SK-N-SH (cell line): Measurements from ENCODE around the gene MCTP1. TPM values are rescaled to one million over a fixed set of nuclear protein-coding genes. Genes with fewer than 3 reads are reported as not detected.
"Not testable (repeated sequence)": the region's sequence is repeated elsewhere in the genome, so short reads cannot be mapped to it uniquely, and the experiment has no call there.

ENCODE experiments used
- CTCF ChIA-PET: fragments of 300-600, 350-600 bp; formaldehyde crosslinking; extraction: SDS; loops from one replicate; lab custom pipeline; 2021; lab: Yijun Ruan, JAX
- POLR2A ChIA-PET: fragments of 350-600 bp; sonication (Branson Sonifier 250); formaldehyde crosslinking; extraction: SDS; loops from one replicate; lab custom pipeline; 2020; ENCODE audit warnings: antibody characterized with exemption, inconsistent platforms; lab: Yijun Ruan, JAX
- DNase-seq: peaks from one replicate; pipeline ENCODE4 v3.0.0; 2012
- H2AFZ ChIP-seq: fragments of 200-600 bp; sonication (generic); 2 replicates; pipeline ENCODE4 v1.8.1; 2016; ENCODE audit warnings: antibody characterized with exemption, mild to moderate bottlenecking, low read depth
- H3F3A ChIP-seq: fragments of 200-600 bp; sonication (generic); replicated peaks from 2 replicates; pipeline ENCODE3; 2016; ENCODE audit warnings: antibody characterized with exemption, mild to moderate bottlenecking; ENCODE audit not compliant: insufficient read depth
- H3K27ac ChIP-seq, 2 experiments: fragments of 200-500 bp in 1 of 2; fragments of 200-600 bp in 1 of 2; sonication (Bioruptor generic) in 1 of 2; sonication (generic), shearing (Covaris generic) in 1 of 2; 2 replicates each; pipeline versions ENCODE4 v1.5.1 to v1.6.1; 2014 to 2016; ENCODE audit warnings: low read depth in 2 of 2, inconsistent platforms in 1 of 2, low read length in 1 of 2, mild to moderate bottlenecking in 1 of 2, mixed read lengths in 1 of 2
- H3K27me3 ChIP-seq: fragments of 200-600 bp; sonication (generic), shearing (Covaris generic); 2 replicates; pipeline ENCODE4 v1.6.1; 2016; ENCODE audit warnings: mixed run types; ENCODE audit not compliant: insufficient read depth
- H3K36me3 ChIP-seq, 2 experiments: fragments of 200-500 bp in 1 of 2; fragments of 200-600 bp in 1 of 2; sonication (Bioruptor generic) in 1 of 2; sonication (generic) in 1 of 2; replicated peaks in 1 of 2; 2 replicates each; pipeline versions ENCODE3 to v1.5.1; 2014 to 2016; ENCODE audit warnings: low read length in 1 of 2, mild to moderate bottlenecking in 1 of 2; ENCODE audit not compliant: insufficient read depth in 2 of 2, control insufficient read depth in 1 of 2
- H3K4me1 ChIP-seq, 2 experiments: fragments of 200-500 bp in 1 of 2; fragments of 200-600 bp in 1 of 2; sonication (Bioruptor generic) in 1 of 2; sonication (generic), shearing (Covaris generic) in 1 of 2; 2 replicates each; pipeline versions ENCODE4 v1.5.1 to v1.6.1; 2014 to 2016; ENCODE audit warnings: low read depth in 1 of 2, low read length in 1 of 2, mixed run types in 1 of 2; ENCODE audit not compliant: insufficient read depth in 2 of 2, control insufficient read depth in 1 of 2
- H3K4me2 ChIP-seq: fragments of 200-600 bp; sonication (generic), shearing (Covaris generic); 2 replicates; pipeline ENCODE4 v1.6.1; 2017; ENCODE audit warnings: mixed run types
- H3K4me3 ChIP-seq, 2 experiments: fragments of 200-500 bp in 1 of 2; fragments of 200-600 bp in 1 of 2; sonication (Bioruptor generic) in 1 of 2; sonication (generic), shearing (Covaris generic) in 1 of 2; 2 replicates each; pipeline versions ENCODE4 v1.5.1 to v1.8.1; 2014 to 2016; ENCODE audit warnings: low read depth in 2 of 2, inconsistent platforms in 1 of 2, low read length in 1 of 2, mild to moderate bottlenecking in 1 of 2, mixed read lengths in 1 of 2, moderate library complexity in 1 of 2
- H3K79me2 ChIP-seq: fragments of 200-600 bp; sonication (generic); 2 replicates; pipeline ENCODE4 v1.8.1; 2017; ENCODE audit warnings: mild to moderate bottlenecking; ENCODE audit not compliant: insufficient read depth
- H3K9ac ChIP-seq: fragments of 200-600 bp; sonication (generic); 2 replicates; pipeline ENCODE4 v1.6.1; 2017; ENCODE audit warnings: mixed run types
- H3K9me2 ChIP-seq: fragments of 200-600 bp; sonication (generic); 2 replicates; pipeline ENCODE4 v1.6.1; 2017; ENCODE audit warnings: mixed run types
- H3K9me3 ChIP-seq: fragments of 200-600 bp; sonication (generic); 2 replicates; pipeline ENCODE4 v1.6.1; 2017; ENCODE audit warnings: mixed run types, mild to moderate bottlenecking, moderate library complexity
- H4K20me1 ChIP-seq: fragments of 200-600 bp; sonication (generic); 2 replicates; pipeline ENCODE4 v1.6.1; 2017; ENCODE audit warnings: mild to moderate bottlenecking, mixed run types; ENCODE audit not compliant: insufficient read depth
- ELF1 ChIP-seq: IDR thresholded peaks from 2 replicates; pipeline ENCODE4 v1.4.0; 2012
- FOXJ3 ChIP-seq: sonication (generic); formaldehyde crosslinking; IDR thresholded peaks from 2 replicates; pipeline ENCODE4 v1.5.1; 2020; ENCODE audit warnings: mild to moderate bottlenecking, missing genetic modification reagents
- GABPA ChIP-seq: IDR thresholded peaks from 2 replicates; pipeline ENCODE4 v1.4.0; 2012; ENCODE audit warnings: low read depth, mild to moderate bottlenecking
- GATA2 ChIP-seq: sonication (generic); formaldehyde crosslinking; IDR thresholded peaks from 2 replicates; pipeline ENCODE4 v1.5.0; 2020; ENCODE audit warnings: mild to moderate bottlenecking, missing genetic modification reagents
- JUND ChIP-seq: IDR thresholded peaks from 2 replicates; pipeline ENCODE4 v1.4.0; 2012
- MAX ChIP-seq: IDR thresholded peaks from 2 replicates; pipeline ENCODE4 v1.4.0; 2012; ENCODE audit warnings: low read depth
- MXI1 ChIP-seq: IDR thresholded peaks from 2 replicates; pipeline ENCODE4 v1.6.1; 2012; ENCODE audit warnings: mild to moderate bottlenecking, low read depth, low read length, improper control_type of control experiment
- RCOR1 ChIP-seq: fragments of 150-350 bp; IDR thresholded peaks from 2 replicates; pipeline ENCODE4 v1.6.1; 2017; ENCODE audit warnings: antibody characterized with exemption, low read length
- REST ChIP-seq: IDR thresholded peaks from 2 replicates; pipeline ENCODE4 v1.6.1; 2012; ENCODE audit warnings: mild to moderate bottlenecking, low read depth, low read length, moderate library complexity
- RFX5 ChIP-seq: IDR thresholded peaks from 2 replicates; pipeline ENCODE4 v1.6.1; 2012; ENCODE audit warnings: mild to moderate bottlenecking, improper control_type of control experiment, low read length
- SIN3A ChIP-seq: IDR thresholded peaks from 2 replicates; pipeline ENCODE4 v1.6.1; 2012; ENCODE audit warnings: low read depth, mild to moderate bottlenecking, low read length, moderate library complexity, borderline replicate concordance
- TEAD4 ChIP-seq: IDR thresholded peaks from 2 replicates; pipeline ENCODE4 v1.4.0; 2012; ENCODE audit warnings: mild to moderate bottlenecking, borderline replicate concordance; ENCODE audit not compliant: insufficient read depth
- YY1 ChIP-seq: IDR thresholded peaks from 2 replicates; pipeline ENCODE4 v1.4.0; 2012; ENCODE audit warnings: low read depth, mild to moderate bottlenecking
- WGBS: methylation state at CpG from one replicate; pipeline ENCODE4 v1.1.6; 2017; ENCODE audit warnings: low lambda C conversion rate; 5-methylcytosine and 5-hydroxymethylcytosine counted together
- polyA plus RNA-seq, 3 experiments: library from polyadenylated mRNA; depleted of rRNA; stranded (reverse); fragments of >200 nt; gene quantifications; 2 replicates each; pipeline ENCODE4 v1.2.3, GENCODE V29; 2012

The MCTP1 gene
- polyA plus RNA-seq, 1 of the 3 experiments (the other 2 are of a cell fraction): 0.53 TPM

GRCh38 chr5:95216136-95216955, 68.5 kb downstream of the MCTP1 start:
- ChIA-PET CTCF (interaction anchor here (0.8 kb wide), 1 partner anchor 15 kb away, joined by 3 read pairs; no protein-coding TSS in a partner anchor), POLR2A (no interaction called here)
- 4% methylated on average over 4 of the region's 4 CpGs for WGBS
- DNase-seq: no peak
- H3K4me1 ChIP-seq: no peaks in the 10 kb centered on the region
- no peaks in the 10 kb centered on the region for H3K36me3 ChIP-seq
- H3K9ac ChIP-seq: no peak overlapping the region
- H3K4me3 ChIP-seq: no peak overlapping the region
- no peaks in the 10 kb centered on the region for H3F3A ChIP-seq
- H3K9me2 ChIP-seq: no peaks in the 10 kb centered on the region
- no peak overlapping the region for H3K27ac ChIP-seq
- no peaks in the 10 kb centered on the region for H3K27me3 ChIP-seq
- no peaks in the 10 kb centered on the region for H3K9me3 ChIP-seq
- no peaks in the 10 kb centered on the region for H3K79me2 ChIP-seq
- TF ChIP-seq FOXJ3 (CRISPR knock-in tag) (no peak), JUND (no peak), RFX5 (no peak), GATA2 (CRISPR knock-in tag) (no peak), ELF1 (no peak), YY1 (no peak), MXI1 (no peak), RCOR1 (no peak), GABPA (no peak), TEAD4 (no peak), REST (no peak), MAX (no peak), SIN3A (no peak)
- no peaks in the 10 kb centered on the region for H4K20me1 ChIP-seq
- no peak overlapping the region for H2AFZ ChIP-seq
- H3K4me2 ChIP-seq: no peak overlapping the region

GRCh38 chr5:95207811-95208210, 77.1 kb downstream of the MCTP1 start:
- H3K9me3 ChIP-seq, H3K79me2 ChIP-seq, H3K9me2 ChIP-seq, H2AFZ ChIP-seq, H3K4me1 ChIP-seq, H3K27me3 ChIP-seq, DNase-seq, H3K4me2 ChIP-seq, H3K4me3 ChIP-seq, H4K20me1 ChIP-seq, H3K27ac ChIP-seq, H3K9ac ChIP-seq, CTCF ChIA-PET, H3K36me3 ChIP-seq, POLR2A ChIA-PET, H3F3A ChIP-seq: not testable (repeated sequence)
- WGBS: 4% methylated on average over 5 of the region's 5 CpGs
